Testis (tissue), 2 donors: ENCODE measurements around the gene GOLGA5.

ENCODE experiments used
- POLR2A ChIP-seq: fragments of 450-650 bp; IDR thresholded peaks from one replicate; pipeline ENCODE4 v1.6.1; 2017; ENCODE audit warnings: antibody characterized with exemption, mild to moderate bottlenecking, moderate library complexity
- TF ChIP-seq, protein P1 (sequence below), 3 experiments: fragments of 450-650 bp in 2 of 3; fragments of 200-600 bp in 1 of 3; sonication (generic) in 1 of 3; IDR thresholded peaks; one replicate each; pipeline ENCODE4 v1.5.1; 2016 to 2019; ENCODE audit warnings: antibody characterized with exemption in 3 of 3, mild to moderate bottlenecking in 2 of 3, moderate library complexity in 1 of 3

DNA sequence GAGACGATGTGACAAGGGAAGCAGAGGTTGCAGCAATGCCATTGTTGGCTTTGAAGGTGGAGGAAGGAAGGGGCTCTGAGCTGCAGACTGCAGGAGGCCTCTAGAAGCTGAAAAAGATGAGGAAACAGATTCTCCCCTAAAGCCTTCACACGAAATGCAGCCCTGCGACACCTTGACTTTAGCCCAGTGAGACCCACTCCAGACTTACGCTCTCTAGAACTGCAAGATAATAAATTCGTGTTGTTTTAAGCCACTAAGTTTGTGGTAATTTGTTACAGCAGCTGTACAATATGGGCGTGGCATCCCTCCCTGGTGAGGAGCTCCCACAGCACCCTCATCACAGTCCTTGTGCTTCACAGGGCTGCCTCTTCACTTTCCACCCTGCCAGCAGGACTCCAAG is 53.2 kb downstream of the GOLGA5 start:
- TF ChIP-seq, protein P1, sequence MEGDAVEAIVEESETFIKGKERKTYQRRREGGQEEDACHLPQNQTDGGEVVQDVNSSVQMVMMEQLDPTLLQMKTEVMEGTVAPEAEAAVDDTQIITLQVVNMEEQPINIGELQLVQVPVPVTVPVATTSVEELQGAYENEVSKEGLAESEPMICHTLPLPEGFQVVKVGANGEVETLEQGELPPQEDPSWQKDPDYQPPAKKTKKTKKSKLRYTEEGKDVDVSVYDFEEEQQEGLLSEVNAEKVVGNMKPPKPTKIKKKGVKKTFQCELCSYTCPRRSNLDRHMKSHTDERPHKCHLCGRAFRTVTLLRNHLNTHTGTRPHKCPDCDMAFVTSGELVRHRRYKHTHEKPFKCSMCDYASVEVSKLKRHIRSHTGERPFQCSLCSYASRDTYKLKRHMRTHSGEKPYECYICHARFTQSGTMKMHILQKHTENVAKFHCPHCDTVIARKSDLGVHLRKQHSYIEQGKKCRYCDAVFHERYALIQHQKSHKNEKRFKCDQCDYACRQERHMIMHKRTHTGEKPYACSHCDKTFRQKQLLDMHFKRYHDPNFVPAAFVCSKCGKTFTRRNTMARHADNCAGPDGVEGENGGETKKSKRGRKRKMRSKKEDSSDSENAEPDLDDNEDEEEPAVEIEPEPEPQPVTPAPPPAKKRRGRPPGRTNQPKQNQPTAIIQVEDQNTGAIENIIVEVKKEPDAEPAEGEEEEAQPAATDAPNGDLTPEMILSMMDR (IDR thresholded peaks at IDR 0.05): no peak
- TF ChIP-seq POLR2A: no peak
